Measurements from ENCODE around the gene PREX1.
"Not testable (repeated sequence)": the region's sequence is repeated elsewhere in the genome, so short reads cannot be mapped to it uniquely, and the experiment has no call there.

PREX1 gene

DNA sequence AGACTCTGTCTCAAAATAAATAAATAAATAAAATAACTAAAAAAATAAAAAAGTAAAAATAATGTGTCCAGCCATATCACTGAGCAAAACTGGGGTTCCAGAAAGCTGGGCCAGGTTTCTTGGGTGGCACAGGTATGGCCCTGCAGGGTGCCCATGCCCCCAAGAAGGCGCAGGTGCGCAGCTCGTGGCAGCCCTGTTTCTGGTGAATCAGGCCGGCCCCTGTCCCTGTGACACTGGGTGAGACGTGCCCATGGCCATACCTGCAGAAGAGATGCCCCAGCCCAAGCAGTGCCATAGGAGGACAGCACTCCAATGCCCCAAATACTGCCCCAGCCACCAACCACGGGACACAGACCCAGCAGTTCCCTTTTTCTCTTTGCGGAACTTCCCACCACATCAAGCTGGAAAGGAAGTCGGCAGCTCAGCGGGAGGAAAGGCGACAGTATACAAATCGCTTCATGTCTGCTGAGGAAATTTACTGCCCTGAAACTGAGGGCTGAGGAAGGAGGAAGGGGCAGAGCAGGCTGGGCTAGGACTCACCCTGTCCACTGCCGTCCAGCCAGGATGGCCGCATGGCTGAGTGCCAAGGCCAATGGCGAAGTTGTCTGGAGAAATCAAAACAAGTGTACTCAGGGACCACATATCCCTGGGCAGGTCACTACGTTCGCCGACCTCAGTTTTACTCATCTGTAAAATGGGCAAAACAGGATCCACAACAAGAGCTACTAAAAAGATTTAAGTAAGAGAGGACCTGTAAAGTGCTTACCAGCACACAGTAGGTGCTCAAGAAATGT lies 55.4 kb downstream of the PREX1 start:
- no peak for DNase-seq

GRCh38 chr20:48771542-48771941 lies 56.3 kb downstream of the PREX1 start:
- DNase-seq, result peak; percentile 49

DNA sequence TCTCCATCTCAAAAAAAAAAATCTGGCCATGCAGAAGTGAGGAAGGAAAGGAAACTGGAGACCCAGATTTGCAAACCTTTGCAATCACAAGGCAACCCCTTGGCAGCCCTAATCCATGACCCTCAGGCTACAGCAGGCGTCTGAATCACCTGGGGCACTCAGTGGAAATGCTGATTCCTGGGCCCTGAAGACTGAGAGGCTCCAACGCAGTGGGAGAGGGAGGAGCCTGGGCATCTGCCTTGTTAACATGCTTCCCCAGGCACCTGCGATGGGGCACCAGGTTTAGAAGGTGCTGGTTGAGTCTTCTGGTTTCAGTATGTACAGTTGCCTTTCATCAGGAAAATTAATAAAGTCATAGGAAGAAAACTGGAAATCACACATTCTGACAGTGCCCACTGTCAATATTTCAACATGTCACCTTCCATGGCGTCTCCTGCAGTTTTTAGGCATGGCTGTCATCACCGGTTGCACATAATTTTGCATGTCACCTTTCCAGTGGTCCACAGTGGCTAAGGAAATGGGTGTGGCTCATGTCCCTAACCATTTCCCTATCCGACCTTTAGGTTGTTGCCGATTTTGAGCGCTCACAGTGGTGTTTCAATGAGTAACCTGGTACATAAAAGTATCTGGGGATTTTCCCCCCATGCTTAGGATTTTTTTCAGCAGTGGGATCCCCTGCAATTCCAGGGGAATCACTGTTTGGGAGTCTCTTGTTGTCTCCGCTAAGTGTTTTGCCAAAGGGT lies 56.9 kb downstream of the PREX1 start:
- no peak for DNase-seq

- no peak for DNase-seq
Observed at GRCh38 chr20:48769069-48769983, 58.5 kb downstream of the PREX1 start.

GRCh38 chr20:48766961-48767960 lies 60.5 kb downstream of the PREX1 start:
- no peak for DNase-seq

- no peak for DNase-seq
Observed at GRCh38 chr20:48766205-48766604, 61.6 kb downstream of the PREX1 start.

GRCh38 chr20:48765359-48765758 lies 62.4 kb downstream of the PREX1 start:
- DNase-seq, result no peak

DNA sequence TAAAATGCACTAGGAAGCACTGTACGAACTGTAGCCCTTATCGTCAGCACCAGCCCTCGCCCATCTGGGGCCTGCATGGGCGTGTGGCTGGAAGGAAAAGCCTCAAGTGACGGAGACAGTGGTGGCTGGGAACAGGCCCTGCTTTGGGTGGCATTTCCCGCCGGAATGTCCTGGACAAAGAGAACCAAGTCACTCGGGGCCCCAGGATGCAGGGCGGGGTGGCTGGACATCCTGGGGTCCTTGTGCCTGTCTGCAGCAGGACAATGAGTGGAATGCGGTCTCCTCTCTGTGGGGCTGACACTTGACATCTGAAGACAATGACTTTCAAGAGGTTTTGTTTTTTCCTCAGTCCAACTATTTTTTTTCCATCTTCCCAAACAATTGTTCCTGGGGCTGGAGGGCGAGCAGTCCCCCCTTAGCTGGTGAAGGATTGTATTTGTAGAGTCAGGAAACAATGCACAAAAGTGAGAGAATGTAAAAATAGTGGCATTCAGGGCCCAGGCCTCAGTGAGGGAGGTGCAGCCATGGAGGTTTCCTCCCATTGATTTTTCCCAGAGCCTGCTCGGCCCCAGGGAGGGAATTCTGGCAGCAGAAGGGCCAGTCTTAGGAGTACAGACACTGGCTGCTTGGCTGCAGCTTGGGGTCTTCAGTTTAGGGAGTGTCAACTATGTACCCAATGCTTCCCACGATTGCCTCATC lies 64.4 kb downstream of the PREX1 start:
- no peak for DNase-seq

DNA sequence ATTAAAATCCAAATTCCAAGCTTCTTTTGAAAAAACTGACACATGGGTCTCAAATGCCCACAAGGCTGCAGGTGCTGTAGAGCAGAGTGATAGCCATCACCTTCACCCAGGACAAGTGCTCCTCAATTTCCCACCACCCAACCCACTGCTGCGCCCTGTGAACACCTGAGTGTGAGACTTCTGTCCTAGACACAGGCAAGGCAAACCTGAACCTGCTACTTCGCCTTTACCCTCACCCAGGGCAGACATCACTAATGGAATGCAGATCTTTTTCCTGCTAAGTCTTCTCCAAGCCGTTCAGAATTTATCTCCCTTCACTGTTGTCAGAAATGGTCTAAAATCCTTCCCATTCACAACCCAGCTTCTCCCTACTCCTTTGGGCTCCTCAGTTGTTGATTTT lies 65.9 kb downstream of the PREX1 start:
- DNase-seq, result no peak

- DNase-seq, result no peak
Observed at GRCh38 chr20:48761023-48761785, 66.6 kb downstream of the PREX1 start.

DNA sequence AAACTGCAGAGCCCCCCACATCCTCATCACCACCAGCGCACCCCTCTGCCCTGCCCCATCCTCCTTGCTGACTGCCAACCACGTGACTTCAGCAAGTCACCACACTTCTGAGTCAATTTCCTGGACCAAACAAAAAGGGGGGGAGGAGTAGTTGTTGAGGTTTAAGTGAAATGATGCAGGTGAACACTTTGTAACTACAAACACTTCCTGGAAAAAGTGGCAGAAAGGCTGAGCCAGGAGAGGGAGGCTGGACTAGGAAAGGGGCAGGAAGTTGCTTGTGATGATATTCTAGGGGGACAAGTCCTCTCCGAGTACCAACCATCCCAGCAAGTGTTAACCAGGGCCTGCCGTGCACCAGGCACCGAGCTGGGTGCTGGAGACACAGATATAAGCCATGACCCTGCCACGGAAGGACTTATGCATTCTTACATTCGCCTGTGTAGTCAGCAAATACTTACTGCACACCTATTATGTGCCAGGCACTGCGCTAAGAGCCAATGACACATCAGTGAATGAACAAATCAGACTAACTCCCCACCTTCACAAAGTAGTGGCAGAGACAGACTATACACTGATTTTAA lies 67.3 kb downstream of the PREX1 start:
- DNase-seq, result peak; percentile 54

DNA sequence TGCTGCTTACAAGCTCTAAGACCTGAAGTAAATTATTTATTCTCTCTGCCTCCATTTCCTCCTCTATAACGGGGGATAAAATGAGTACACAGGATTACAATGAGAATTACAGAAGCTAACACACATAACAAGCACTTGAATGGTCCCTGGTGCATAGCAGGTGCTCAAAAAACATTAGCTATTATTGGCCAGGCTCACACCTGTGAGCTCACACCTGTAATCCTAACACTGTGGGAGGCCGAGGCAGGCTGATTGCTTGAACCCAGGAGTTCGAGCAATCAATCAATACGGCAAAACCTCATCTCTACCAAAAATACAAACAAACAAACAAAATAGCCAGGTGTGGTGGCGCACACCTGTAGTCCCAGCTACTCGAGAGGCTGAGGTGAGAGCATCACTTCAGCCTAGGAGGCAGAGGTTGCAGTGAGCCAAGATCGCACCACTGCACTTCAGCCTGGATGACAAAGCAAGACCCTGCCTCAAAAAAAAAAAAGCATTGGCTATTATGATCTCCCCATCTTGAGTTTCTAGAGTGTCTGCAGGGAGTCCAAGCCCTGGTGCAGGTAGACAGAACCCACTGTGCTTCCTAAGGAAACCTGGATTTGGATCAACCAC lies 68.1 kb downstream of the PREX1 start:
- no peak for DNase-seq

DNA sequence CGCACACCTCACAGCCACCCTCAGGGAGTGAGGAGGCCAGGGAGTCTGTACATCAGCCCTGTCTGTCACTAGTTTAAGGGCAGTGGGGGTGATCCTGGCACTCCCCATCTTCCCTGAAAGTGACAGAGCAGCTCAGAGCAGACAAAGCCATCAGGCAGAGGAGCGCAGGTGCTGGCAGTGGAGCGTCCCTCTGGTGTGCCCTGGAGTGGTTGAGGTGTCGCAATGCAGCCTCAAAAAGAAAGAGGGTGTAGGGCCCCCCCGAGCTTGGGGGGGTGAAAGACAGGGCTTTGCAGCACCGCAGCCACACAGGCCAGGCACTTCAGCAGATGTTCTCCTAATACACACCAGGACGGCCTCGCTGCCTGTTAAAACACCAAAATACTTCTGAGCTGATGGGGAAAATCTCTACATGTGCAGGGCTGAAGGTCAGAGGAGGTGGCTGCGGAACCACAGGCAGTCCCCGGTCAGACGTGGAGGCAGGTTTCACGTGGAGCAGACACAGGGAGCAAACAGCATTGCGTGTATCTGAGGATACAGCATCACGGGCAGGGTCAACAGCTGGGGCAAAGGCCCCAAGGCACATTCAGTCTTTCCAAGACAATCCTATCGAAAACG lies 69.5 kb downstream of the PREX1 start:
- no peak for DNase-seq

DNA sequence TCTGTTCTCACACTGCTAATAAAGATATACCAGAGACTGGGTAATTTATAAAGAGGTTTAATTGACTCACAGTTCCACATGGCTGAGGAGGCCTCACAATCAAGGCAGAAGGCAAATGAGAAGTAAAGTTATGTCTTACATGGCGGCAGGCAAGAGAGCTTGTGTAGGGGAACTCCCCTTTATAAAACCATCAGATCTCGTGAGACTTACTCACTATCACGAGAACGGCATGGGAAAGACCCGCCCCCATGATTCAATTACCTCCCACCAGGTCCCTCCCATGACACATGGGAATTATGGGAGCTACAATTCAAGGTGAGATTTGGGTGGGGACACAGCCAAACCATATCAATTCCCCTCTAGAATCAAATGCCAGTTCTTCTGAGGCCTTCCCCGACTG lies 71.0 kb downstream of the PREX1 start:
- DNase-seq, result not testable (repeated sequence)

GRCh38 chr20:48754292-48754691 lies 73.5 kb downstream of the PREX1 start:
- DNase-seq, result no peak

DNA sequence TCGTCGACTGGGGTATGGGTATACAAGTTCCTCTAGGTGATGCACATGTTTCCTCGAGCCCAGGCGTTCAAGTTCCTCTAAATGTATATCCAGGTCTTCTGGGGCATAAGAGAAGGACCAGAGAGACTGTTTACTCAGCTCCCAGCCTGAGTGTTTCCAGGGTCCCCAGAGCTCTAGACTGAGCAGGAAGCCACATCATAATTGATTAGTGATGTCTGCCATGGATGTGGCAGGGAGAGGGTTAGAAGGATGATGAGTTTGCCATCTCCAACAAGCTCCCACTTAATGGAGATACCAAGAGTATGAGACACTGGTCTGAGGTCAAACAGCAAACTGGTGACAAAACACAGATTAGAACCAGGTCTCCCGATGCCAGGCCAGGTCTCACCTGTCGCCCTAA lies 74.8 kb downstream of the PREX1 start:
- no peak for DNase-seq

DNA sequence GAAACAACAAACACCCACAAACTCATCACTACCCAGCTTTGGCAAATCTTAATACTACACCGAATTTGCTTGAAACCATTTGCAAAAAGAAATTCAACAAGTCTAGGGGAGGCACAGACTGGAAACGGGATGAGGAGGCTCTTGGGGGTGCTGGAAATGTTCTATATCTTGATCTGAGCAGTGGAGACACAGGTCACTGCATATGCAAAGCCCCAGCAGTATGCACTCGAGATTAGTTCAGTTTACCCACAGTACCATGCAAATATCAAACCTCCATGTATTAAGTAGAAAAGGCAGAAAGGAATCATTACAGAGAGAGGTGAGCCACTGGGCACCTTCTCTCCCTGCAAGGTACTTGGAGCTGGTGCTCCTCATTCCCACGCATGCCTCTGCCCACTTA lies 75.9 kb downstream of the PREX1 start:
- DNase-seq, result no peak

DNA sequence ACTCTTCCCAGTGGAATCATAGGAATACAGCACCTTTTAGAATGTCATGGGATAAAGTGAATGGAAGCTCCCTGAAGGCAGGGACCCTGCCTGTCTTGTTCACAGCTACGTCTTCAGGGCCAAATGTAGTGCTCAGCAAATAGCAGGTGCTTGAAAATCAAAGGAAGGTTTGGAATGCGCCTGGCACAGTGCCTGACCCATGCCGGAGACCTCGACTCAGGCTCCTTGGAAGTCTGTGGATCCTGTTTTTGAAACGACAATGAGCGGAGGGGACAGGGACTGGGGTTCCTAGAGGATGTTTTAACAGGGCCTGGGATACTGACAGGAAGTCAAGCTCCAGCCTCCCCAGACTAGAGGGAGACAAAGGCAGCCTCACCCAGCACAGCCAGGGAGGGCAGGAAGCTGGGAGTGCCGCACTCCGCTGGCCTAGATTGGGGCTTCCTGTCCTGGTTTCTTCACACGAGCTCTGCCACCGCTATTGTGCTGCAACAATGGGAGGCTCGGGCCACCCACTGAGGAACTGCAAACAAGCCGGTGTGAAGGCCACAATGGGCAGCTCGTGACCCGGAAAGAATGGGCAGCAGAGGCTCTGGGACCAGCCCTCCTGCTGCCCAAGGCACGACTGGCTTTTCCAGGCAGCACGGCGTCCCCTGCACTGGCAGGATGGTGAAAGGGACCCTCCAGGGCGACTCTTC lies 76.7 kb downstream of the PREX1 start:
- DNase-seq, result peak; percentile 5

- DNase-seq, result no peak
Observed at GRCh38 chr20:48750376-48750775, 77.4 kb downstream of the PREX1 start.

All from fibroblast of skin of right biceps (primary cell).